ENCODE results near the gene ANKAR.

- no peak for TF ChIP-seq CTCF (IDR thresholded peaks at IDR 0.05; ENCODE audit: insufficient read depth, low read length, poor library complexity, severe bottlenecking)
- TF ChIP-seq EZH2phosphoT487 (conservative IDR thresholded peaks at IDR 0.05; ENCODE audit: low read length) = no peak
These were observed 45.1 kb downstream of the ANKAR start for GRCh38 chr2:189719571-189719970.
